MG63 (cell line): ENCODE data around the gene MPZL3. TPM values are rescaled to one million over a fixed set of nuclear protein-coding genes. Genes with fewer than 3 reads are reported as not detected.

ENCODE experiments used
- DNase-seq: peaks from one replicate; pipeline ENCODE4 v3.0.0-alpha.2; 2020
- H3K27me3 ChIP-seq: fragments of 250-450 bp; sonication (Bioruptor Pico); 2 replicates; pipeline ENCODE4 v1.5.1; 2020; ENCODE audit warnings: mild to moderate bottlenecking, moderate library complexity
- H3K36me3 ChIP-seq: fragments of 250-450 bp; sonication (Bioruptor Pico); 2 replicates; pipeline ENCODE4 v1.5.1; 2020; ENCODE audit warnings: mild to moderate bottlenecking, moderate library complexity
- H3K4me3 ChIP-seq: fragments of 250-450 bp; sonication (Bioruptor Pico); 2 replicates; pipeline ENCODE4 v1.5.1; 2020; ENCODE audit warnings: mild to moderate bottlenecking, moderate library complexity
- H3K9me3 ChIP-seq: fragments of 250-450 bp; sonication (Bioruptor Pico); 2 replicates; pipeline ENCODE4 v1.5.1; 2020; ENCODE audit warnings: mild to moderate bottlenecking, moderate library complexity
- total RNA-seq: library from RNA; depleted of rRNA; stranded (reverse); fragments of >200 nt; shearing (Covaris generic); gene quantifications from 2 replicates; pipeline ENCODE4 v1.2.3, GENCODE V29; 2014; ENCODE audit warnings: low replicate concordance

Gene MPZL3
- total RNA-seq, 1 experiment from 2014 or later: 1.6 TPM

DNA sequence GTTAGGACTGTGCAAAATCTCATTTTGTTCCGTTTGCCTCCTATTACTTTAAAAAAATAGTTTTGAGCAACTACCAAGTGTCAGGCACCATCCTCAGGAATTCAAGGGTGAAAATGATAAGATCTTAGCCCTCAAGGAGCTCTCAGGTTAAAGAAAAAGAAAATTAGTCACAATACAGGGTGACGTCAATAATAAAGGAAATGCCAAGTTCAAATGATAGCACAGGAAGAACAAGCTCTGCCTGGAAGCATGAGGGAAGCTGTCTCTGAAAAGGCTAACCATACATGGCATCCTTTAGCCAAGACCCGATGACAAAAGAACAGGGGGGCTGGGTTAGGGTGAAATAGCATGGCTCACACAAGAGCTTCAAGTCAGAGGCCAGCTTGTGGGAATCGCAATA lies 23.0 kb upstream of the MPZL3 start:
- no peak overlapping the region for H3K4me3 ChIP-seq
- no peaks in the 10 kb centered on the region for H3K36me3 ChIP-seq
- no peaks in the 10 kb centered on the region for H3K27me3 ChIP-seq
- DNase-seq: no peak
- no peaks in the 10 kb centered on the region for H3K9me3 ChIP-seq

DNA sequence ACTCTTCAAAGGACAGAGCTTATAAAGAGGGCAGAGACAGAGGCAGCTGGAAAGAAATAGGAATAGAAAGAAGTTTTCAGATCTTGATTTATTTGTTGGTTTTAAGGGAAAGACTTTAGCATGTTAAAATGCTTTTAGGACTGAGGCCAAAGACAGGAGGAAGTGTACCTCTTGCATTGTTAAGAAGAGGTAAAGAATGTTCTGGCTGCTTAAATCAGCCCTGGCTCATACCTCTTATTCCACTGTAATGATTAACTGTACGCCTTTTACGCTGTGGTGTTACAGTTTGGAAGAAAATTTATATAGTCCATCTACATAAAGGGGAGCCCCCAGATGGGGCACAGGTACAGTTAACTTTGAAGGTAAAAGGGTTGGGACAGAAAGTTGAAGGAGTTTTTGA lies 22.0 kb upstream of the MPZL3 start:
- no peak for DNase-seq
- Histone ChIP-seq H3K36me3 (no peaks in the 10 kb centered on the region), H3K9me3 (no peaks in the 10 kb centered on the region), H3K4me3 (no peak overlapping the region), H3K27me3 (peaks cover 2% of the 10 kb centered on the region; the same call in 1 of the 2 replicates)

DNA sequence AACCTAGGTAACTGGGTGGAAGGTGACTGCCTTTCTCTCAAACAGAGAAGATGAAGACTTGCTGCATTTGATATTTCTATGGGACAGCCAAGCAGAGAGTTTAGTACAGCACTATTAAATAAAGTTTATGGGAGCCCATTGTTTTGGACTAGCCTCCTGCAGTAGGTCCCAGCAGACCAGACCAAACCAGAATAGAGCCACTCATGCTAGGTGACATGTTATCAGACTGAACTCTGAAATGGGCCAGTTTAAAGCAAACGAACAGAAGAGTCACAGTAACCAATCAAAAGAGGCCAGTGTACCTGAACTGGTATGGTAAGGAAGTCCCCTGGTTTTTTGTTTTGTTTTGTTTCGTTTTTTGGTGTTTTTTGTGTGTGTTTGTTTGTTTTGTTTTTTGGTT lies 19.8 kb upstream of the MPZL3 start:
- H3K36me3 ChIP-seq: no peaks in the 10 kb centered on the region
- DNase-seq: no peak
- no peak overlapping the region for H3K4me3 ChIP-seq
- H3K27me3 ChIP-seq: peaks cover 5% of the 10 kb centered on the region; the same call in 1 of the 2 replicates
- no peaks in the 10 kb centered on the region for H3K9me3 ChIP-seq

DNA sequence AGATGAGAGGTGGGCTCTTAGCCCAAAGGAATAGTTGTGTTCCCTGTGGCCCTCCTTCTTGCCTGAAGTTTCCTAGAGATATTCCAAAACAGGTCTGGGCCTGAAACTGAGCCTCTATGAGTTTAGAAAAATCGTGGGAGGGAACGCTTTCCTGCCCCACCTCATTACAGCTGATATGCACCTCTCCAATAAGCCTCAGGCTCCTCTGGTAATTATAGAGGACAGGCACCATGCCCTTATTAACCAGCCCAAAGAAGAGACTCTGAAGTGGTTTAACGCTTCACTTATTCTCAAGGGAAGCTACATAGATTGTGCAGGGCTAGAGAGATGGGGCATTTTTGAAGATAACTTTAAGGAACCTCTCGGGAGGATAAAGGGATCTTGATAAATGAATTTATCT lies 15.3 kb upstream of the MPZL3 start:
- H3K36me3 ChIP-seq: no peaks in the 10 kb centered on the region
- no peak overlapping the region for H3K4me3 ChIP-seq
- no peaks in the 10 kb centered on the region for H3K9me3 ChIP-seq
- no peak for DNase-seq
- H3K27me3 ChIP-seq: peaks cover 5% of the 10 kb centered on the region; the same call in 1 of the 2 replicates

DNA sequence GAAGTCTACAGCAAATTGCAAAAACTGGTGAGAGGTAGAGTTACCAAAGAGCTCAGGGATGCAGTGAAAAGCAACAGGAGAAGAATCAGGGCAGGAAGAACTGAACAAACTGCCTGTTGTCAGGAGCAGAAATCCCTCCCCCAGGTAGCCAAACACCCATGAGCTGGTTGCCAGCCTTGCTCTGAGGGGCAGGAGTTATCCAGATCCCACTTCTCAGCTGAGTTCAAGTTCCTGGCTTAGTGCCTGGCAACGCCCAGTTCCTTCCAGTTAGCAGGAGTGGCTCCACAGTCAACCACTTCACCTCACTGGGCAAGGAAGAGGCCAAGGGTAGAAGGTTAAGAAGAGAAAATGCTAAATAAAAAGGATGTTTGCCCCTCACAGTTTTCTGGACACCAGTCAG lies 13.8 kb upstream of the MPZL3 start:
- Histone ChIP-seq H3K36me3 (no peaks in the 10 kb centered on the region), H3K4me3 (no peak overlapping the region), H3K9me3 (no peaks in the 10 kb centered on the region), H3K27me3 (peaks cover 5% of the 10 kb centered on the region; the same call in 1 of the 2 replicates)
- DNase-seq: peak; percentile 7

DNA sequence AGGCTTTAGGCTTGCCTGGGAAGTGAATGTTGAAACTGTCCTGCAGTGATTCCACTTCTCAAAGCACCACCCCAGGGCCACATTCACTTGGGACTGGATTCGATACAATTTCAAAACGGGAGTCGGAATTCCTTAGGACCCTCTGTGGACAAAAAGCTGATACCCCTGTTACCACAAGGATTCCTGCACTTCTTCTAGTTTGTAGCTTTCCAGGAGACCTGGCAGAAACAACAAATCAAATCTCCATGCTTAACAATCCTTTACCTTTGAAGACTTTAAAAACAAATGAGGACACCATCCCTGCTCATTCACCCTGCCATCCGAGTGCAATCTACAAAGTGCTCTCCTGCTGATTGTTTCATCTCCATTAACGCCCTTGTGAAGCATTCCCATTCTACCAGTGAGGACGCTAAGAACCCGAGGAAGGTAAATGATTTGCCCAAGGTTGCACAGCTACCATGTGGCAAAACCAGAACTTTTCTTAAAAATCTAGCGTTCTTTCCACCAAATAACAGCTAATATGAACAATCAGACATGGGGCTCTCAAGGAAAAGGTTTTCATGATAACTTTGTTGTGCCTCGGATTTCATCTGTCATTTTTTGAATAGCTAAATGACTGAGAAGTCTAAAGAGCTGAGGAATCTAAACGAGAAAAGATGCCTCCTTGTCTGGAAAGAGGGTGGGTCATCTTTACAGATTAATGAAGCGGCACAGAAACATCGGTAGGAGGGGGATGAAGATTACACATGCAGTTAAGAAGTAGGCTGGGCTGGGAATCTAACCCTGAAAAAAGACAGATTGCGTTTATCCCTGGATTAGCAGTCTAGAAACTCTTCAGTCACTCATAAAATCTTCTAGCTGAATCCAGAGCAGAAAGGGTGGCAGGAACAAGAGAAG lies 12.7 kb upstream of the MPZL3 start:
- no peak for DNase-seq
- Histone ChIP-seq H3K36me3 (no peaks in the 10 kb centered on the region), H3K27me3 (peaks cover 5% of the 10 kb centered on the region; the same call in 1 of the 2 replicates), H3K9me3 (no peaks in the 10 kb centered on the region), H3K4me3 (no peak overlapping the region; the same call in 1 of the 2 replicates)

DNA sequence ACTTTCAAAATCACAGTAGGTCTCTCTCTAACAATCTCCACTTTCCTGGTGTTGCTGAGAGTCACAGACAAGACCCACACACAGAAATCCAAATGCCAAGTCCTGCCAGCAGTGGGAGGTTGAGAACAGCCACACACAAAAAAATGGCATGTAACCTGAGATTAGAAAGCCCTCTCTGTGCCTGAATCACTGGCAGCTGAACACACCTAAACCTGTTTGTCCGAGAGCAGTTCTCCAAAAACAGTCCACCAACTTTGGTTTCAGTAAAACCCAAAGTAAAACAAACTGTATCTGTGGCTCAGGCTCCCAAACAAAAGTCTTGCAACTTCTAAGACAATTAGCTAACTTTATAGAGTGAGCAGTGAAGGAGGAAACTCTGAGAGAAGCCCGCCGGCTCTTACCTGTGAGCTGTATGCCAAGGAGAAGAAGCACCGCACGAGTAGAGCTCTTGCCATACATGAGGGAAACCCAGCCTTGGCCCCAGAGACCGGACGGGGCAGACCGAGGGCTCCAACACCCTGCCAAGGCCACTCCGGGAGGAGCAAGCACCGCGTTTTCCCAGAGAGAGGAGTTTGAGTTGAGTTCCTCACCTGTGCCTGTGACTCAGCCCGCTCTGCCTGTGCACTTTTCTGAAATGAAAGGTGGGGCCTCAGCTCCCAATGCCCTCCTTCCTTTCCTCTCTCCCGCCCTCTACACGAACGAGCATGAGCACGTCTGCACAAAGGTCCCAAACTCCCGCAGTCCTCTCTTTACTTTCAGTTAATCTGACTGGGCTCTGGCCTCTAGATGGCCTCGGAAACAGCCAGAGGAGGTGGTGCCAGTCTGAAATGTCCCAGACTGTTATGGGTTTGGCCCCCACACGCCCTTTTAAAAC lies 11.8 kb upstream of the MPZL3 start, which contains the start of gene MPZL2:
Gene MPZL2, minus strand, starts transcription at position 603 of the 874 bp plus-strand sequence. Its CDS starts 144 bp downstream, at position 459.
- peaks cover 3% of the 10 kb centered on the region; the same call in 1 of the 2 replicates for H3K27me3 ChIP-seq
- peak; percentile 13 for DNase-seq
- H3K4me3 ChIP-seq: peak within 1 kb of the TSS; percentile 24
- H3K9me3 ChIP-seq: no peaks in the 10 kb centered on the region
- no peaks in the 10 kb centered on the region for H3K36me3 ChIP-seq

DNA sequence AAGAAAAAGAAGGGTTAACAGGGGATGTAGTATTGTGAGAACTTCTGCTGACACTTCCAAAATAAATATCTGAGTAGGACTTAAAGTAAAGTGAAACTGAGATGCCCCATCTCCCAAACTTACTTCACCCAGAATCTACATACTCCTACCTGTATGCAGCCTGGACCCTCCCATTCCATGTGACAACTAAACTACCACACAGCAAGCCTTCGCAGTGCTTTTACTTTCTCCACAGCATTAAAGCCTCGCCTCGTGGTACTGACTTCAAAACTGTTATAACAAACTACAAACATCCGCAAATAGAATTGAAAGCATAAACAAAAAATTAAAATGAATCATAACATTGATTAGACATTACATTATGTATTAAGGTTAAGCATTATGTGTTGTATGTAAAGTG lies 10.9 kb upstream of the MPZL3 start:
- DNase-seq: no peak
- H3K27me3 ChIP-seq: no peaks in the 10 kb centered on the region; the same call in 1 of the 2 replicates
- no peaks in the 10 kb centered on the region; the same call in 1 of the 2 replicates for H3K9me3 ChIP-seq
- H3K4me3 ChIP-seq: no peak overlapping the region
- H3K36me3 ChIP-seq: no peaks in the 10 kb centered on the region

DNA sequence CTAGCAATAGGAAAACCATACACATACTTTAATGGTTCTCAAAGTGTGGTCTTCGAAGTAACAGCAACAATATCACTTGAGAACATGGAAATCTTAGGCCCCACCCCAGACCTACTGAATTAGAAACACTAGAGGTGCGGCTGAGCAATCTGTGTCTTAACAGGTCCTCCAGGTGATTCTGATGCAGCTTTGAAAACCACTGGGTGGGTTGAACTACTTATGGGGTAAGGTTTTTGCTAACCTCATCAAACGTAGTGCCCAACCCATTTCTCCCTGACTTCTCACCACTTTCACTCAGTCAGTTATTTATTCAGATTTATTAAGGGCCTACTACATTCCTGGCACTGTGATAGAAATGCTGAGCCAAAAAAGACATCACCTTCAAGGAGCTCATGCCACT lies 8.2 kb upstream of the MPZL3 start:
- Histone ChIP-seq H3K36me3 (no peaks in the 10 kb centered on the region), H3K4me3 (no peak overlapping the region), H3K27me3 (peaks cover 6% of the 10 kb centered on the region; the same call in 1 of the 2 replicates), H3K9me3 (no peaks in the 10 kb centered on the region; the same call in 1 of the 2 replicates)
- DNase-seq: no peak

DNA sequence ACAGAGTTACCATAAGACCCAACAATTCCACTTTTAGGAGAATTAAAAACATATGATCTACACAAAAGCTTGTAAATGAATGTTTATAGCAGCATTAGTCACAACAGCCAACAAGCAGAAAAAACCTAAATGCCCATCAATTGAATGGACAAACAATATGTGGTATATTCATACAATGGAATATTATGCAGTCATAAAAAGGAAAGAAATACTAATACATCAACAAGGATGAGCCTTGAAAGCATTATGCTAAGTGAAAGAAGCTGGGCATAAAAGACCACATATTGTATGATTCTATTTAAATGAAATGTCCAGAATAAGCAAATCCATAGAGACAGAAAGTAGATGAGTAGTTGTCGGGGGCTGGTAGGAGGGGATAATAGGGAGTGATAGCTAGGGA lies 7.0 kb upstream of the MPZL3 start:
- no peak for DNase-seq
- H3K4me3 ChIP-seq: no peak overlapping the region
- H3K27me3 ChIP-seq: peaks cover 7% of the 10 kb centered on the region; the same call in 1 of the 2 replicates
- no peaks in the 10 kb centered on the region for H3K36me3 ChIP-seq
- H3K9me3 ChIP-seq: no peaks in the 10 kb centered on the region; the same call in 1 of the 2 replicates

DNA sequence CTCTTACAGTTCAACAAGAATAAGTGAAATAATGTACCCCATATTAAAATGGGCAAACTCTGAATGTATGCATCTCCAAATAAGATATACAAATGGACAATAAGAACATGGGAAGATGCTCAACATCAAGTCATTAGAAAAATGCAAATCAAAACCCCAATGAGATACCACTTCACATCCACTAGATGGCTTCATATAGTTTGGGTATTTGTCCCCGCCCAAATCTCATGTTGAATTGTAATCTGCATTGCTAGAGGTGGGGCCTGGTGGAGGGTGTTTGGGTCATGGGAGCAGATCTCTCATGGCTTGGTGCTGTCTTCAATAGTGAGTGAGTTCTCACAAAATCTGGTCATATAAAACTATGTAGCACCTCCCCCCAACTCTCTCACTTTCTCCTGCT lies 6.2 kb upstream of the MPZL3 start:
- no peak overlapping the region for H3K4me3 ChIP-seq
- no peaks in the 10 kb centered on the region; the same call in 1 of the 2 replicates for H3K9me3 ChIP-seq
- no peaks in the 10 kb centered on the region for H3K36me3 ChIP-seq
- DNase-seq: no peak
- peaks cover 7% of the 10 kb centered on the region; the same call in 1 of the 2 replicates for H3K27me3 ChIP-seq

DNA sequence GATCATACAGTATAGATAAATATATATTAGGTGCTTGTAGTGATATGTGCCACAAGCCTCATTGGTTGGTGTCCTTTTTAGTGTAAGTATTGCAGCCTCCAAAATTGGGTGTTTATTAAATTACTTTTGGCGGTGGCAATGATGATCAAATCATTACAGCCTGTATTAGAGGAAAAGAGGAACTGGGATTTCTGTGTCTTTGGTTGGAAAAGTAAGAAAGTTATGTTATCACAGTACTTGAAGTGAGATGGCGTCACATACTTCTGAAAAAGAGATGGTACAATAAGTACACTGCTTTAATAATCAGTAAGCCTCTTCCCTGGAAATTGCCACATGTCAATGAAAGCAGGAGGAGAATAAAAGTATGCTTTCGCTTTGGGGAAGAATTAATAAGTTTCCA lies 523 bp upstream of the MPZL3 start:
- Histone ChIP-seq H3K36me3 (no peaks in the 10 kb centered on the region), H3K27me3 (peaks cover 7% of the 10 kb centered on the region; the same call in 1 of the 2 replicates), H3K4me3 (peak overlapping the region; percentile 79), H3K9me3 (no peaks in the 10 kb centered on the region)
- no peak for DNase-seq

DNA sequence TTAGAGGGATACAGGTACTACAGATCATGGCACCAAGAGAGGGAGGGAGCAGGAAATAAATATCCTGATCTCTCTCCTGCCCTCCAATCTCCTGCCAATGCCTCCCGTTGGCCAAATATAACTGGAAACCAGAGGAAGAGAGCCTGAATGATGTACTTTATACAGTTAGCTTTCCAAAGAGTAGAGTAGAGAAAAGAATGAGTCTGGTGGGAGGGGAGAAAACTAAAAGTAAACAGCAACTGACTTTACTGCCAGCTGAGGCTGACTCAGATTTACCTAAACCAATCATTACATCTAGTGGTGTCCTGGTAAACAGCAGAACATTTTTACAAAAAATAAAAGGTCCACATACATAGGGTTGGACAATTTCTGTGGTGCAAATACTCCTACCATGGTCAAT lies 5.1 kb downstream of the MPZL3 start:
- Histone ChIP-seq H3K36me3 (no peaks in the 10 kb centered on the region), H3K27me3 (no peaks in the 10 kb centered on the region), H3K4me3 (no peak overlapping the region), H3K9me3 (no peaks in the 10 kb centered on the region)
- peak; percentile 31 for DNase-seq

DNA sequence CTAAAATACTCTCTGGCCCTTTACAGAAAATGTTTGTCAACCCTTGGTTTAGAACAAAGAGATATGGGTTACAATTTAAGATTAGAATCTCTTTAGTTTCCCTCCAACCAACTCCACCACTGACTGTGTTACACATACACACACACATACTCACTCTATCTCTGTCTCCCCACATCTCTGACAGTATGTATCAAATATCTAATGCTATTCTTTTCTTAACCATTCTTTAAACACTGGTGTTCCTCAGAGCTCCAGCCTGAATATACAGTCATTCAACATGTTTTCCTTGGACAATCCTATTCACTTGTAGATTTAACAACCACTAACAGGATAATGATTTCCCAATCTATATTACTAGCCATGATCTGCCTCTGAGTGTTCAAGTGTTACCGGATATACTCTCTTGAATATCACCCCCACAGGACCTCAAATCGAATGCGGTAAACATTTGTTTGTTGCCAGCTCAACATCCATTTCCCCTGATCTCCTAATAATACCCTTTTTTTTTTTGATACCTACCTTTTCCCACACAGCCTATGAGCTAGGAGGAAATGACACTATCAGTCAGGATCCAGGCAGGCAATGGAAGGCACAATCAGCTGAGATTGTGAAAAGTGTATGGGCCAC lies 6.1 kb downstream of the MPZL3 start:
- DNase-seq: no peak
- no peaks in the 10 kb centered on the region for H3K27me3 ChIP-seq
- no peaks in the 10 kb centered on the region for H3K36me3 ChIP-seq
- H3K9me3 ChIP-seq: no peaks in the 10 kb centered on the region
- no peak overlapping the region for H3K4me3 ChIP-seq

DNA sequence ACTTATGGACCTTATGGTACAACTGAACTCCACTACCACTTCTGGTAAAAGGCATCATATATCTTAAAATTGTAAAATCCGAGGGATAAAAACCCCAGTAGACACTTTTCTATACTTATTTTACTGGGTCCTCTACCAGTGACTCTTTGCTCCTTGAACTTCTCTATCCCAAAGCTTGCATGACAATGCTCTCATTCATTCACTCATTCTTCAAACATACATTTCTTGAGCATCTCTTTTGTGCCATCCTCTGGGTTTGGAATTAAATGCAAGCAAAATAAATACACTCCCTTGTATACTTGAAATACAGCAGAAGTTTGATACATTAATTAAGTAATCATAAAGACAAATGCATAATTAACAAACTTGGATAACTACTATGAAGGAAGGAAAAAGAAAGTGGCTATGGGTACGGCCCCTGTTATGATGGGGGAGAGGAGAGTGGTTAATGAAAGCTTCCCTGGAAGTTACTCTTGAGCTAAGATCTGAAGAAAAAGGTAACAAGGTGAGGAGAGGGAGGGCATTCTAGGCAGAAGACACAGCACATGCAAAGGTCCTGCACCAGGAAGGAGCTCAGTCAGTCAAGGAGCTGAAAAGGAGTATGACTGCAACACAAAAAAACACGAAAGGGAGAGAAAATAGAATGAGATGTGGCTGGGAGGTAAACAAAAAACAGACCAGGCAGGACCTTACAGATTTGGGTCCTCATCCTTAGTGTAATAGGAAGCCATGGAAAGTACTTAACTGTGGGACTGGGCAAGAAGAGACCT lies 8.0 kb downstream of the MPZL3 start:
- no peak for DNase-seq
- H3K9me3 ChIP-seq: no peaks in the 10 kb centered on the region
- no peaks in the 10 kb centered on the region for H3K27me3 ChIP-seq
- H3K4me3 ChIP-seq: no peak overlapping the region
- no peaks in the 10 kb centered on the region for H3K36me3 ChIP-seq

DNA sequence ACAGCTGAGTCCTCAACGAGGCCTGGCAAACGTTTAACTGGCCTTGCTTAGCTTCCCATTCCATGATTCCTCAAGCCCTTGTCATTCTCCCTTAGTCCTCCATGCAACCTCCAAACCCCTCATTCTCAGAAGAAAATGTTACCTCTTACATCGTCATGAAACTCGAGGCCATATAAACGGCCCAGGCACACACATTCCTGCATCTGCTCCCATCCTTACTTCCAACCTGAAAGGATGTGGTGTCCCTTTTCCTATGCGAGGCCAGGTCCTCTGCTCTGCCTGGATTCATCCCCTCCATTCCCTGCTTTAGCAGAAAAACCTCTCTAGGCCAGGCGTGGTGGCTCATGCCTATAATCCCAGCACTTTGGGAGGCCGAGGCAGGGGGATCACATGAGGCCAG lies 9.0 kb downstream of the MPZL3 start:
- no peak for DNase-seq
- Histone ChIP-seq H3K36me3 (no peaks in the 10 kb centered on the region), H3K27me3 (no peaks in the 10 kb centered on the region), H3K9me3 (no peaks in the 10 kb centered on the region), H3K4me3 (no peak overlapping the region)
